CD4-positive, alpha-beta T cell treated with Interleukin-1 beta for 1 hour (primary cell): ENCODE results near the gene ARHGAP30.
A peak's percentile ranks its signal among the peaks of the same experiment; 100 is the strongest.
"Not testable (repeated sequence)": the region's sequence is repeated elsewhere in the genome, so short reads cannot be mapped to it uniquely, and the experiment has no call there.

Source experiments
- DNase-seq, 2 donors: peaks; one replicate each; pipeline ENCODE4 v3.0.0-alpha.2; 2020 to 2022

The ARHGAP30 gene

GRCh38 chr1:161068306-161069234 is 1.1 kb downstream of the ARHGAP30 start:
- DNase-seq, result peak; percentile 93 to 94

GRCh38 chr1:161066694-161067093 is 3.0 kb downstream of the ARHGAP30 start:
- peak in 1 of 2 donors; percentile 29 for DNase-seq

GRCh38 chr1:161065681-161066080 is 4.0 kb downstream of the ARHGAP30 start:
- DNase-seq, result not testable (repeated sequence)

GRCh38 chr1:161063936-161064335 is 5.8 kb downstream of the ARHGAP30 start:
- not testable (repeated sequence) for DNase-seq

- DNase-seq, result no peak
Measured at GRCh38 chr1:161061419-161061818, 8.3 kb downstream of the ARHGAP30 start.

- DNase-seq, result no peak
Measured at GRCh38 chr1:161059293-161059692, 10.4 kb downstream of the ARHGAP30 start.

GRCh38 chr1:161054805-161055204 is 14.9 kb downstream of the ARHGAP30 start:
- DNase-seq, result no peak

GRCh38 chr1:161054232-161054631 is 15.5 kb downstream of the ARHGAP30 start:
- no peak for DNase-seq

GRCh38 chr1:161052899-161053298 is 16.8 kb downstream of the ARHGAP30 start:
- no peak for DNase-seq

GRCh38 chr1:161051219-161051618 is 18.5 kb downstream of the ARHGAP30 start:
- no peak for DNase-seq

- DNase-seq, result no peak
Measured at GRCh38 chr1:161048949-161049722, 20.6 kb downstream of the ARHGAP30 start.

- DNase-seq, result no peak
Measured at GRCh38 chr1:161047436-161048420, 22.0 kb downstream of the ARHGAP30 start.

- DNase-seq, result peak; percentile 38 to 45
Measured at GRCh38 chr1:161046605-161047228, 23.0 kb downstream of the ARHGAP30 start.

GRCh38 chr1:161045736-161046604 is 23.7 kb downstream of the ARHGAP30 start, which contains the start of gene USF1:
TSS of gene USF1 (minus strand) at chr1:161045977. CDS start at chr1:161043275, 2,702 bp downstream.
- peak; percentile 95 for DNase-seq

GRCh38 chr1:161044908-161045735 is 24.6 kb downstream of the ARHGAP30 start:
- peak; percentile 79 to 81 for DNase-seq

- peak; percentile 42 to 55 for DNase-seq
Measured at GRCh38 chr1:161044535-161044907, 25.2 kb downstream of the ARHGAP30 start.

- no peak for DNase-seq
Measured at GRCh38 chr1:161039546-161039945, 30.1 kb downstream of the ARHGAP30 start.

- DNase-seq, result no peak
Measured at GRCh38 chr1:161039154-161039545, 30.5 kb downstream of the ARHGAP30 start.

- DNase-seq, result peak; percentile 89 to 90
Measured at GRCh38 chr1:161038523-161039153, 31.1 kb downstream of the ARHGAP30 start, which contains the start of gene TSTD1. TSS of gene TSTD1 (minus strand) at chr1:161038964. CDS start at chr1:161038889, 75 bp downstream.
